Measurements from ENCODE around the gene LIN7C. TPM values are rescaled to one million over a fixed set of nuclear protein-coding genes. Genes with fewer than 3 reads are reported as not detected.
"Not testable (repeated sequence)": the region's sequence is repeated elsewhere in the genome, so short reads cannot be mapped to it uniquely, and the experiment has no call there.

LIN7C gene
- total RNA-seq, 2 experiments from 2014 or later, result 23.7 to 23.9 TPM

GRCh38 chr11:27460158-27460978 lies 46.2 kb downstream of the LIN7C start:
- Mint-ChIP-seq H3K4me3 (no peak overlapping the region), H3K27me3 (peaks cover 2% of the 10 kb centered on the region), H3K27ac (no peak overlapping the region), H3K9me3 (no peaks in the 10 kb centered on the region), H3K4me1 (no peaks in the 10 kb centered on the region), H3K36me3 (no peaks in the 10 kb centered on the region)
- DNase-seq (no peak), ATAC-seq (ENCODE audit: low read depth) (no peak)
- POLR2A ChIA-PET, result no interaction called here

DNA sequence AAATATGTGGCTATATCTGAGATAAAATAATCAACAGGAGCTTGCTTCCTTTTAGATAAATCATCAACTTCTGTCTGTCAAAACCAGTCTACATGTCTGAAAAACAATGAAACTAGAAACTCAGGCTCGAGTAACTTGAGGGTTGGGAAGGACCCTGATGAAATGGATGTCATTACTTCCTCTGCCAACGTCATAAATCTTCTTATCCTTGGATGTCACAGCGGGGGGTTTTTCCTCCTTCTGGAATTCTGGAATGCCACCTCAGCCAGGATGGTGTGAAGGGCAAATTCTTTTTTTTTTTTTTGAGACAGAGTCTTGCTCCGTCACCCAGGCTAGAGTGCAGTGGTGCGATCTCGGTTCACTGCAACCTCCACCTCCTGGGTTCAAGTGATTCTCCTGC lies 47.4 kb downstream of the LIN7C start:
- Mint-ChIP-seq H3K9me3 (peaks cover 1% of the 10 kb centered on the region), H3K36me3 (no peaks in the 10 kb centered on the region), H3K4me1 (no peaks in the 10 kb centered on the region), H3K27me3 (peaks cover 2% of the 10 kb centered on the region), H3K4me3 (no peak overlapping the region), H3K27ac (no peak overlapping the region)
- DNase-seq (no peak), ATAC-seq (ENCODE audit: low read depth) (no peak)
- POLR2A ChIA-PET, result no interaction called here

DNA sequence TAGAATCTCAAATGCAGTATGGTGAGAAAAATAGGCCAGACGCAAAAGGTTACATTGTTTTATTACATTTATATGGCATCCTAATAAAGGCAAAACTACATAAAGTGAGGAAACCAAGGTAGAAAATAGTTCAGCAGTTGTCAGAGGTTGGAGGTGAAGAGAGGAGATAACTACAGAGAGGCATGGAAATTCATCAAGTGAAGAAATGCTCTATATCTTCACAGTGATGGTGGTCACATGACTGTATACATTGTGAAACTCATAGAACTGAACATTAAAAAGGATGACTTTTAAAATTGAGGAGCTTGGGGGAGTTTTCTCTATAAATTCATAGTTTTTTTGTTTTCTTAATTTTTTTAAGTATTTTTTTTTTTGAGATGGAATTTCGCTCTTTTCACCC lies 48.4 kb downstream of the LIN7C start:
- POLR2A ChIA-PET, result no interaction called here
- no peaks in the 10 kb centered on the region for H3K4me1 Mint-ChIP-seq
- no peak overlapping the region for H3K4me3 Mint-ChIP-seq
- DNase-seq (no peak), ATAC-seq (ENCODE audit: low read depth) (no peak)
- H3K27me3 Mint-ChIP-seq, result peaks cover 2% of the 10 kb centered on the region
- H3K27ac Mint-ChIP-seq, result no peak overlapping the region
- H3K9me3 Mint-ChIP-seq, result peaks cover 1% of the 10 kb centered on the region
- no peaks in the 10 kb centered on the region for H3K36me3 Mint-ChIP-seq

GRCh38 chr11:27456795-27457329 lies 49.7 kb downstream of the LIN7C start:
- peaks cover 2% of the 10 kb centered on the region for H3K27me3 Mint-ChIP-seq
- no peaks in the 10 kb centered on the region for H3K4me1 Mint-ChIP-seq
- no peak for ATAC-seq (ENCODE audit: low read depth)
- H3K36me3 Mint-ChIP-seq, result no peaks in the 10 kb centered on the region
- H3K9me3 Mint-ChIP-seq, result peaks cover 1% of the 10 kb centered on the region
- H3K4me3 Mint-ChIP-seq, result no peak overlapping the region
- no peak for DNase-seq
- POLR2A ChIA-PET, result no interaction called here
- no peak overlapping the region for H3K27ac Mint-ChIP-seq

- peaks cover 2% of the 10 kb centered on the region for H3K27me3 Mint-ChIP-seq
- no peak for DNase-seq
- no peak for ATAC-seq (ENCODE audit: low read depth)
- no peak overlapping the region for H3K27ac Mint-ChIP-seq
- H3K9me3 Mint-ChIP-seq, result peaks cover 1% of the 10 kb centered on the region
- H3K4me3 Mint-ChIP-seq, result no peak overlapping the region
- no peaks in the 10 kb centered on the region for H3K36me3 Mint-ChIP-seq
- POLR2A ChIA-PET, result no interaction called here
- no peaks in the 10 kb centered on the region for H3K4me1 Mint-ChIP-seq
Observed at GRCh38 chr11:27456140-27456794, 50.3 kb downstream of the LIN7C start.

GRCh38 chr11:27455667-27456066 lies 50.9 kb downstream of the LIN7C start:
- no peak overlapping the region for H3K4me3 Mint-ChIP-seq
- ATAC-seq (ENCODE audit: low read depth), result no peak
- H3K36me3 Mint-ChIP-seq, result no peaks in the 10 kb centered on the region
- DNase-seq, result no peak
- POLR2A ChIA-PET, result no interaction called here
- peaks cover 1% of the 10 kb centered on the region for H3K9me3 Mint-ChIP-seq
- peaks cover 2% of the 10 kb centered on the region for H3K27me3 Mint-ChIP-seq
- H3K4me1 Mint-ChIP-seq, result no peaks in the 10 kb centered on the region
- H3K27ac Mint-ChIP-seq, result no peak overlapping the region

GRCh38 chr11:27453701-27454100 lies 52.9 kb downstream of the LIN7C start:
- no peak overlapping the region for H3K27ac Mint-ChIP-seq
- DNase-seq (no peak), ATAC-seq (ENCODE audit: low read depth) (no peak)
- H3K27me3 Mint-ChIP-seq, result peaks cover 2% of the 10 kb centered on the region
- H3K9me3 Mint-ChIP-seq, result peaks cover 1% of the 10 kb centered on the region
- H3K4me3 Mint-ChIP-seq, result no peak overlapping the region
- no peaks in the 10 kb centered on the region for H3K4me1 Mint-ChIP-seq
- H3K36me3 Mint-ChIP-seq, result no peaks in the 10 kb centered on the region
- POLR2A ChIA-PET, result no interaction called here

DNA sequence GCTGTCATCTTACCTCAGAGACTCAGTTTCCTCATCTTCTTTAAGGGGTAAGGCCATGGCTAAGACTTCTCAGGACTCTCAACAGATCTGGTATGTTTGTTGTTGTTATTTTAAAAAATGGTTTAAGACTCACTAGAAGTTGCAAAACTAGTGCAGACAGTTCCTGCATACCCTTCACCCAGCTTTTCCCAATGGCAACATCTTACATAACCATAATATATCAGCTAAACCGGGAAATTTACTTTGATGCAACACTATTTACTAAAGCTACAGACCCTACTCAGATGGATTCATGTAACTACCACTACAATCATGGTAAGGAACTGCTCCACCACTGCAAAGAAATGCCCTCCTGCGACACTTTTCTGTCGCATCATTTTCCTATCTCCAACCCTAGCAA lies 54.4 kb downstream of the LIN7C start:
- Mint-ChIP-seq H3K27me3 (peaks cover 2% of the 10 kb centered on the region), H3K4me3 (no peak overlapping the region), H3K9me3 (peaks cover 1% of the 10 kb centered on the region), H3K27ac (no peak overlapping the region), H3K36me3 (no peaks in the 10 kb centered on the region), H3K4me1 (no peaks in the 10 kb centered on the region)
- no peak for ATAC-seq (ENCODE audit: low read depth)
- POLR2A ChIA-PET, result no interaction called here
- no peak for DNase-seq

DNA sequence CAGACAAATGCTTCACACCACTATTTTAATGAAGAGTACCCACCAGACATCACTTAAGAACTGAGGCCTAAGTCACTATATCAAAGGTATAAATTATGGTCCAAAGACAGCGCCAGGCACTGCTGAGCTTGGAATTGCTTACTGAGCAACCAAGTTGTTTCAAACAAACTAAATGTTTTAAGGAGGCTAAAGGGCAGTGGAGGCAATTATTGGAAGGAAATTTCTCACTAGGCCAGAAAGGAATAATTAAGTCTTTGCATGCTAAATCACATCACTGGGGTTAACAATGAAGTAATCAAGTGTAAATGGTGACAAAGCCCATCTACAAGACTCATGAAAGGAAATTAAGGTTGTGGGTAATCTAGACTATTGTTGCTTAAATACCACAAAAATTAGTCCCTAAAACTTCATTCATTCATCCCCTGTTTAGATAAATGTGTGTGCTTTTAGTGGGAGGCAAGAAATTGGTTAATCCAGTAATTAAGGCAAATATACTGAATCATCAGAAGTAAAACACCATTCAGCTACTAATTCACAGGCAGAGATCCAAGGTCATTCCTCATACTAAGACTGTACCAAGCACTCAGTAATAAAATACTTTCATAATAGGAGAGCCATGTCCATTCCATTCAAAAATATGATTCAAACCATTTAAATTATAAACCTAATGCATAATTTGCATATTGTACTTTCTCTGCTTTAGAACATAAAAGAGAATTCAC lies 55.2 kb downstream of the LIN7C start:
- Mint-ChIP-seq H3K9me3 (peaks cover 1% of the 10 kb centered on the region), H3K27me3 (peaks cover 2% of the 10 kb centered on the region), H3K36me3 (no peaks in the 10 kb centered on the region), H3K4me1 (no peaks in the 10 kb centered on the region), H3K4me3 (no peak overlapping the region), H3K27ac (no peak overlapping the region)
- POLR2A ChIA-PET, result no interaction called here
- no peak for DNase-seq
- ATAC-seq (ENCODE audit: low read depth), result no peak

DNA sequence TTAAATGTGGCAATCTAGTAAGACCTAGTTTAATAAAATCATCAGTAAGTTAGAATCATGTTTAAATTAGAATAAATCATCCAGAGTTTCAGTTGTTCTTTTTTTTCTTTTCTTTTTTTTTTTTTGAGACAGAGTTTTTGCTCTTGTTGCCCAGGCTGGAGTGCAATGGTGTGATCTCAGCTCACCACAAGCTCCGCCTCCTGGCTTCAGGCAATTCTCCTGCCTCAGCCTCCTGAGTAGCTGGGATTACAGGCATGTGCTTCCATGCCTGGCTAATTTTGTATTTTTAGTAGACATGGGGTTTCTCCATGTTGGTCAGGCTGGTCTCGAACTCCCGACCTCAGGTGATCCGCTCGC lies 58.4 kb downstream of the LIN7C start:
- H3K27me3 Mint-ChIP-seq; H3K4me3 Mint-ChIP-seq; H3K27ac Mint-ChIP-seq; POLR2A ChIA-PET; H3K4me1 Mint-ChIP-seq; H3K36me3 Mint-ChIP-seq; ATAC-seq (ENCODE audit: low read depth); H3K9me3 Mint-ChIP-seq; DNase-seq: not testable (repeated sequence)

DNA sequence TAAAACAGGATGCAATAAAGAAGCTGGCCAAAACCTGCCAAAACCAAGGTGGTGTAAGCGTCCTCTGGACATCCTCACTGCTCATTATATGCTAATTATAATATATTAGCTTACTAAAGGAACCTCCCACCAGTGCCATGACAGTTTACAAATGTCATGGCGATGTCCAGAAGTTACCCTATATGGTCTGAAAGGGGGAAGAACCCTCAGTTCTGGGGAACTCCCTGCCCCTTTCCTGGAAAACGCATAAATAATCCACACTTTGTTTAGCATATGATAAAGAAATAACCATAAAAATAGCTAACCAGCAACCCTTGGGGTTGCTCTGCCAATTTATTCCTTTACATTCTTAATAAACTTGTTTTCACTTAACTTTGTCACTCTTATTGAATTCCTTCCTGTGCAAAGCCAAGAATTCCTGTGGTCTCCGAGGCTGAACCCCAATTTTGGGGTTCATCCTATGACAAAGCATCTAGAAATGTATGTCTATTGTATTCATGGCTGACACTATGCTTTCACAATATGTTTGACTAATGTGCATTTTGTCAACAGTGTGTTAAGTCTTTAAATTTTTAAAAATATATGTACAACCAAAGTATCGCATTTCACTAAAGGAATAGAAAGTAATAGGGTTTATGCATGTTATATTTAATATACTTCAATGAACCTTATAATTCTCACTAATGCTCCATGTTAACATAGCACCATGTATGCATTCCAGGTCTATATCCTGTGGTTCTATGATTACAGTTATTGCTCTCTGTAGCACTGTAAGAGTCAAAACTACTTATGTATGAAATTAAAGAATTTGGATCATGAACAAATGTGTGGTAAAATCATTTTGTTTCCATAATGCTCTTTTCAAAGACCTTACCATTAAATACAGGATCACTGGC lies 59.0 kb downstream of the LIN7C start:
- H3K4me1 Mint-ChIP-seq, result no peaks in the 10 kb centered on the region
- no peaks in the 10 kb centered on the region for H3K9me3 Mint-ChIP-seq
- DNase-seq (no peak), ATAC-seq (ENCODE audit: low read depth) (no peak)
- POLR2A ChIA-PET, result no interaction called here
- H3K36me3 Mint-ChIP-seq, result no peaks in the 10 kb centered on the region
- peaks cover 4% of the 10 kb centered on the region for H3K27me3 Mint-ChIP-seq
- no peak overlapping the region for H3K27ac Mint-ChIP-seq
- H3K4me3 Mint-ChIP-seq, result no peak overlapping the region

- POLR2A ChIA-PET, result no interaction called here
- Mint-ChIP-seq H3K4me1 (no peaks in the 10 kb centered on the region), H3K27ac (no peak overlapping the region), H3K9me3 (no peaks in the 10 kb centered on the region), H3K36me3 (no peaks in the 10 kb centered on the region), H3K27me3 (peaks cover 6% of the 10 kb centered on the region), H3K4me3 (no peak overlapping the region)
- no peak for ATAC-seq (ENCODE audit: low read depth)
- no peak for DNase-seq
Observed at GRCh38 chr11:27445625-27446024, 60.9 kb downstream of the LIN7C start.

- Mint-ChIP-seq H3K27ac (no peak overlapping the region), H3K27me3 (peaks cover 6% of the 10 kb centered on the region), H3K9me3 (no peaks in the 10 kb centered on the region), H3K36me3 (no peaks in the 10 kb centered on the region), H3K4me1 (no peaks in the 10 kb centered on the region), H3K4me3 (no peak overlapping the region)
- no peak for DNase-seq
- POLR2A ChIA-PET, result no interaction called here
- no peak for ATAC-seq (ENCODE audit: low read depth)
Observed at GRCh38 chr11:27444801-27445215, 61.8 kb downstream of the LIN7C start.

All from activated naive CD8-positive, alpha-beta T cell treated with anti-CD3 and anti-CD28 coated beads, Interleukin-2, amount 10 ng/mL, durations not matched to agents 7 days and 5 days (primary cell).